HG02571 (cell line): ENCODE data around the gene TANGO2.

Source experiments
- ATAC-seq: cut with Tn5 transposase; IDR thresholded peaks from one replicate; pipeline ENCODE4 v1.9.1; 2021; ENCODE audit warnings: mild to moderate bottlenecking, moderate library complexity; ENCODE audit not compliant: unreplicated experiment

The TANGO2 gene, protein sequence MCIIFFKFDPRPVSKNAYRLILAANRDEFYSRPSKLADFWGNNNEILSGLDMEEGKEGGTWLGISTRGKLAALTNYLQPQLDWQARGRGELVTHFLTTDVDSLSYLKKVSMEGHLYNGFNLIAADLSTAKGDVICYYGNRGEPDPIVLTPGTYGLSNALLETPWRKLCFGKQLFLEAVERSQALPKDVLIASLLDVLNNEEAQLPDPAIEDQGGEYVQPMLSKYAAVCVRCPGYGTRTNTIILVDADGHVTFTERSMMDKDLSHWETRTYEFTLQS

DNA sequence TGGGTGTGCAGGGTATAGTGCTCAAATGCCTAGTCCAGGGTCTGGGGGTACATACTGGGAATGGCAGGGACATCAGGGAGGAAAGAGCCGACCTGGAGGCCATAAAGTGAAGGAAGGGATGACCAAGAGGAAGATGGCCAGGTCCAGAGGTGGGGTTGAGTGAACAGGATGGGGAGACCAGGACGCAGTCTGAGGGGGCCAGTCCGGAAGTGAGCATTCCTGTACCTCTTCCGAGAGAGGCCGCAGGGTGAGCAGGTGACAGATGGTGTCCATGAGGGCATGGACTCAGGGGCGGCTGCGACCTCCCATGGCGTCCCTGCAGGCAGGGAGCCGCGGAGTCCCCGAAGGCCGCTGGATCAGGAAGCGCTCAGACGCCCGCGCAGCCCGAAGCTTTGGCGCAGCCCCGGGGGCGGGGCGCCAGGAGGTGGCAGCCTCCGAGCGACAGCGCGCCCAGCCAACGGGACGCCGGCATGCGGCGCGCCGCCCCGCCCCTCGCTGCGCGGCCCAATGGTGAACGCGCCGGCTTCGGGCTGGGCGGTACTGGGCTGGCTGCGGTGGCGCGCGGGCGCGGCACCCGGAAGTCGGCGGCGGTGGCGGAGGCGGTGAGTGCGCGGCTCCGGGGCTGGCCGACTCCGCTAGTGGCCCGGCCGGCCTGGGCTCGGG lies at the start of gene TANGO2:
TSS of gene TANGO2 (plus strand) at position 578 of the 663 bp plus-strand sequence. CDS start 15,689 bp downstream, outside the sequence.
- peak; percentile 55 for ATAC-seq

DNA sequence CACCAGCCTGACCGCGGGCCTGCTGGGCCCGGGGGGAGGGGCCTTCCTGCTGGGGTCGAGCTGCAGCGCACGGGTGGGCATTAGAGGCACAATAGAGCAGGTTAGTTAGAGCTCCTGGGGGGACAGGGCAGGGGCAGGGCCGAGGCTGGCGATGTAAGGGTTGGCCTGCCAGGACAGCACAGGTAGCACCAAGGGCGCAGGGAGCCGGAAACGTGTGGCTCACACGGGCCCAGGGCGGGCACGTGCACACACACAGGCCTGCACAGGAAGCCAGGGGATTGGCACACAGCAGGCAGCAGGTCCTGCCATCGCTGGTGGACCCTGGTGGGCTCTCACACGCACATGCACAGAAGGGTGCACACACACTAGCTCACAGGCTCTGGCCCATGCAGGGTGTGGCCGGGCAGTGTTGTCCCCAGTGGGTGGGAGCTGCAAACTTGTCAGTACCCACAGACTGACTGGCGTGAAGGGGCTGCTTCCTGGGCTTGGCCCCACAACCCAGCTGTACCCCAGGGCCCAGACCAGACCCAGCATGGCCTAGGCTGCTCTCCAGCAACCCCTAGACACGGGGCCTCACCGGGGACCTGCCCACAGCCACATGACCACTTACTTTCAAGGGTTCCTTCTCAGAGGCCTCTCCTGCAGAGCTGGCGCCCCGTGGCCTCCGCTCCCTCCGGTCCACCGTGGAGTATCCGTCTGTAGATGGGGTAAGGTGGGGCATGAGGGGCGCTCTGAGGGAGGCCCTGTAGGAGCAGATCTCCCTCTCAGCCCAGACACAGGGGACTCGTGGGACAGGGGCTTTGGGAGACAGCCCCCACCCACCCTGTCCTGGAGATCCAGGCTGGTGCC lies 49.4 kb upstream of the TANGO2 start:
- ATAC-seq, result no peak

DNA sequence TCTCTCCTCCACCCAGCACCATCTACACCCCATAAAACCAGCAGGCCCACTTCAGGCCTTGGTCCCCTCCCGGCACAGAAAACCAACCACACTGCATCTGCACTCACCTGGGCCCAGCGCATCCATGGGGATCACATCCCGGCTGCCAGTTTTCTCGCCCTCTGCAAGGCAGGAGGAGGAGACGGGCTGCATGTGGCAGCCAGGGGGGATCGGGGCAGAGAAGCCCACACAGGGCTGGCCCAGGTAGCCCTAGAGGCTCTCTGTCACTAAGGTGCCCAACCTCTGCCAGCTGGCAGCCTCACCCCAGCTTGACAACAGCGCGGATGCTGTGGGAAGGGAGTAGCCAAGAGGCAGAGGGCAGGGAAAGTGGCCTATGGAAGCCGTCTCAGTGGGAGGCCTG lies 48.7 kb upstream of the TANGO2 start:
- ATAC-seq, result no peak

DNA sequence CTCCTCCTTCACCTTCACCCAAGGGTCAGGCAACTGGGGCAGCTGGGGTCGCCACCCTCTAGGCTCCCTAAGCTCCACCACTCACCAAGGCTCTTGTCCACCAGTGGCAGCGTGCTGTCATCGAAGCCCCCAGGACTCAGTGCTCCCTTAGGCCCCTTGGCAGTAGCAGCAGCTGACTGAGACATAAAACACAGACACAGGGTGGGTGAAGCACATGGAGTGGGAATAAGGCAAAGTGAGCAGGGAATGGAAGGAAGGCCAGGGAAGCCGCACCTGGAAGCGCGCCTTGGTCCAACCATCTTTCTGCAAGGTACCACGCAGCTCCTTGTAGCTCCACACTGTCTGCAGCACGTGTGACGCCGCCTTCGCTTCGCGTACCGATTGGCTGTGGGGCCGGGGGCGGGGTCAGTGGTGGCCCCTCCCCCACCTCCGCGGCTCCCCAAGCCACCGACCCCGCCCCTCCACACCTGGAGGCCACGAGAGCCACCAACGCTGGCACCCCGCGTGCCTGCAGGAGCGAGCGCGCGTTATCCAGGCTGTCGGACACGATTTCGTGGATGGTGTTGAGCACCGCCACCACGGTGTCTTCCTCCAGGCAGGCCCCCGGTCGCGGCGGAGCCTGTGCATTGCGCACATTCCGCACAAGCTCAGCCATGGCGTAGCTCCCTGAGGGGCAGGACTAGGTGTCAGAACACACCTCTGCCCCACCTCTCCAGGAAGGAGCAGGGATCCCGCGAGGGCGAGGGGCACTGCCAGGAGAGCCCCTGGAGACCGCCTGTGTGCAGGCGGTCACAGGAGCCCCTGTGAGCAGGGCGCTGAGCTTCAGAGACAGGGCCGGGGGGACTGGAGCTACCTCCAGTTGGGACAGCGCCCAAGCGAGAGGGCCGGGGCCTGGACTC lies 48.0 kb upstream of the TANGO2 start:
- ATAC-seq, result no peak

DNA sequence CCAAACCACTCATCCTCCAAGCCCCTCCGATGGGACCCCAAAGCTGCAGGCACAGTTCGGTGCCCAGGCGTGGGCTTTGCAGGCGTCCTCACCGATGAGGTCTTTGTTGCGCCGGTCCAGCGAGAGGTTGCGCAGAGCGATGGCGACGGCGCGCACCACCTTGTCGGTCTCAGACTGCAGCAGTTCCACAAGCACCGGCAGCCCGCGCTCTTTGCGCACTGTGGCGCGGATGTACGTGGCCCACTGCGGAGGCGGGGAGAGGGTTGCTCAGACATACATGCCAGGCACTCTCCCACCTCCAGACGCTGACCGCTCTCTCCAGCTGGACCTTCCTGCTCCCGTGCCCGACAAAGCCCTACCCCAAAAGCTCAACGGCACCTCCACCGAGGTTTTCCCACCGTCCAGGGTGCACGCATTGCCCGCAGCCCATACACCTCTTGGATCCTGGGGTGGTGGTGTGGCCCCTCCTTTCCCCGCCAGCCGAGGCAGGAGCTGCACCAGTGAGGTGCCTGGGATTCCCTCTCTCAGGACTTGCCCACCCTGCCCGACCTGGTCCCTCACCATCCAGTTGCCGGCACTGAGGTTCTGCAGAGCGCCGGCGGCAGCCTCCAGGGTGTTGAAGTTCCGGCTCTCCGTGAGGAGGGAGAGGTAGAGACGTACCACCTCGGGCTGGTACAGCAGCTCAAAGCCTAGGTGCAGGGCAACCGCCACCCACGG lies 47.2 kb upstream of the TANGO2 start:
- ATAC-seq, result no peak

DNA sequence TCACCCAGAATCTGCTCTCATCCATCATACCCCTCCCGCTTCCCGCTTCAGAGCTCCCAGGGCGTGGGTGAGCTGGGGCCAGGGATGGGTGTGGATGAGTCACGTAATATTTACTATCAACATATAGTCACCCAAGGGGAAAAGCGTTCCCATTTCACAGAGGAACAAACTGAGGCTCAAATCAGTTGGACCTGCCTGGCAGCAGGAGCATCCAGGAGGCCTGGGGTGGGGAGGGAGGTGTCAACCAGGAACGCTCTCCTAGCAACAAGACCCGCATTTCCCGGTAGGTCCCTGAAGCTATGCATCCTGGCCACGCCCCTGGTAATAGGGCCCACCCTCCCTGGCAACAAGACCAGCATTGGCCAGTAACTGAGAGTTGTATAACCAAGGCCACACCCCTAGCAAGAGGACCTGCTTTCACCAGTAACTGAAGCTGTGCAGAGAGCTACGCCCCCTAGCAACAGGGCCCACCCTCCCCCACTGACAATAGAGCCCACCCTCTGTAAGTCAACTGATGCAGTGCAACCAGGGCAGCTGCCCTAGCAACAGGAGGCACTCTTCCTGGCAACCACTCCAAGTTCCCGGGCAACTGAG lies 46.5 kb upstream of the TANGO2 start:
- ATAC-seq, result no peak

DNA sequence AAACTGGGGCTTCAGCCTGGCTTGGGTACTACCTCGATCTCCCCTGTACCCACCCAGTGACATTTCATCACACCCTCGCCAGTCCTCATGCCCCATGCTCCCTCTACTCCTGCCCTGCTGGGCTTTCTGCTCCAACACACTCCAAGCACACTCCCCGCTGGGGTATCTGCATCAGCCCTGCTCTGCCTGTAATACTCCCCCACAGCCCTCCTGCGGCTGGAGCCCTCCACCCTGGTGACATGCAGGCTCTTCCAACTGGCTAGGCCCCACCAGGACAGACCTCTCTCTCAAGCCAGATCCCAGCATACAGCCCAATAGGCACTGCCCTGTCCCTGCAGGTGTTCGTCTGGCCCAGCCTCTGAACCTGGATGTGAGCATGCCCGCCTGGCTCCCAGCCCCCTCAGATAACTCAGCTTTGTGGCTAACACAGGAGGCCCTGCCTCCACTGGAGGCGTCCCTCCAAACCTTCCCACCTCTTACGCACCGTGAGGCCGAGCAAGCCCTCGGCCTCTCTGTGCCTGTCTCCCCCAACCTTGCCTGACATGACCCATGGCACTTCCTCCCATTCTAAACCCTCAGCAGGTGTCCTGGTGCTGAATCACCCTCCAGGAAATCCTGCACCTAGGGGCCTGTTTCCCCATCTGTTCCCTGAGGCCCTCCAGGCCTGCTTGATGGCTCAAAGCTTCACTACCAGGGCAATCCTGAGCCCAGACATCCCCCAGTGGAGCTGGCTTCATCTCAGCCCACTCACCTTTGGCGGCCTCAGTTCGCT lies 45.8 kb upstream of the TANGO2 start:
- ATAC-seq, result no peak

DNA sequence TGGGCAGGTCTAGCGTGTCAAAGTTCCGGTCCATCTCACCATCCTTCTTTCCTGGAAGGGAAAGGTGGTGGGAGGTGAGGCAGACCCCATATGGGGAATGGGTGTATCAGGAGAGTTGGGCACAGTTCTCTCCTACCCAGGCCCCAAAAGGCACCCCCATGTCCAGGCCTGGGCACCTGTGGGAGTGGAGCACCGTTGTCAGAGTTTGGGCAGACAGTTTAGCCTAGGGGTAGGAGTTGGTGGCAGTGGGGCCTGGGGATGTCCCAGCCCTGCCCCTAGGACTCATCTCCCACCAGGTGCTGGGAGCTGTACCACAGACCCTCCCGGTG lies 45.2 kb upstream of the TANGO2 start:
- no peak for ATAC-seq

DNA sequence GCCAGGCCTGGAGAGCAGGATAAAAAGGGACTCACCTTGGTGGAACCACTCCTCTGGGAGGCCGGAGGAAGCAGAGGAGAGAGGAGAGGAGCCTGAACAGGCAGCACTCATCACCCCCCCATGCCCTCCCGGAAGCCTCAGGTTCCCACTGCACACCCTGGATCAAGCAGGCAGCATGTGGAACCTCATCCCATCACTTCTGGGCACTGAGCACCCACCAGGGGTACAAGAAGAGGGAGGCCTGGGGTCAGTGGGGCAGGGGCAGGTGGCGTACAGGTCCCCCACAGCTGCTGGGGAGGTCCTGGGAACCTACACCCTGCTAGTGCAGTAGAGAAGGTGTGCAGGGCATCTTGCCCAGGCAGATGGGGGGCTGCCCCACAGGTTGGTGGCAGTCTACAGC lies 44.2 kb upstream of the TANGO2 start:
- no peak for ATAC-seq

DNA sequence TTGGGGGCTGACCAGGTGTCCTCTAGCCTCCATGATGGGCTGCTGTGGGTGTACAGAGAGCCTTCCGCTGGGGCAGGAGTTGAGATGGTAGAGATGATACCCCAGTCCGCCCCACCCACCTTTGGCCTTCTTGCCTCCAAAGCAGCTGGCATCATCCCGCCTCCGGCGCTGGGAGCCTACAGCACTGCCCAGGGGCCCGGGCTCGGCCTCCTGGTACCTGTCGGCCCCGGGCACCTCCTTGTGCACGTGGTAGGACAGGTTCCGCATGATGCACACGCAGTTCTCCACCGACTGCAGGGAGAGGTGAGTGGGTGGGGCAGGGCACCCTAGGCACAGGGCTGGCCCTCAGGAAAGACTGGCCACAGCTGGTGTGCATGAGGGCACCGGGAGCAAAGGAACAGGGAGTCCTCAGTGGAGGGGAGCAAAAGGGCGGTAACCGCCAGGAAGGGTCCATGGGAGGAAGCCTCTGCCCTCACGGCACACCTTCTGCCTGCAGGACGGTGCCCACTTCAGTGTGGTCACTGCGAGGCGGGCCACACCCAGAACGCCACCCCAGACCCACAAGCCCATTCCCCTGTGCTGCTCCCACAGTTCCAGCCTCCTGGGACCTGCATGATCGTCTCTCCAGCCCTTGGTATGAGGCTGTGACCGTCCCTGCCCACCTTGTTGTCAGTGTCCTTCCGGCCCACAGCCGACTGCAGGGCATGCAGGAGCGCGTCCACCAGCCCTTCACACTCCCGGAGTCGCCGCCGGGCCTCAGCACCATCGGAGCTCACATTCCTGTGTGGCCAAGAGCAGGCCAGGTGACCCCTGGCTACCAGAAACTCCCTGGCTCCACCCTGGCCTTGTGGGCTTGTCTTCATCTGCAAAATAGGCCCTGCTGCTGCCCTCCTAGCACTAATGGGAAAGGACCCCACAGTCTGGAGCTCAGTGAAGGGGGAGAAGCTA lies 43.3 kb upstream of the TANGO2 start:
- no peak for ATAC-seq

DNA sequence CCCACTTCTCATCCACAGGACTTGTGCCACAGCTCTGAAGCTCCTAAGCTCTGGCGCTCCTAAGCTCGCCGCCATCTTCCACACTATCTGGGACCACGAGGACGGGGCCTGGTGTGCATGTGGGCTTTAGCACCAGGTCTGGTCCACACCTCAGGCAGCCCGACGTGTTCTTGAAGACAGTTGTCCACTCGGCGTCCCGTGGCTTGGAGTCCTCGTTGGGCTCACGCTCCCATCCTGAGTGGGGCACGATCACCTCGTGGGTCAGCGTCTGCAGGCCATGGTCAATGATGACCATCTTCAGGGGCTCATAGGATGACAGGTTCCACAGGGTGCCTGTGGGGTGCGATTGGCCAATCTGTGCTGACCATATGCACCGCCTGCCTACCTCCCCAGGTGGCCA lies 42.2 kb upstream of the TANGO2 start:
- no peak for ATAC-seq

DNA sequence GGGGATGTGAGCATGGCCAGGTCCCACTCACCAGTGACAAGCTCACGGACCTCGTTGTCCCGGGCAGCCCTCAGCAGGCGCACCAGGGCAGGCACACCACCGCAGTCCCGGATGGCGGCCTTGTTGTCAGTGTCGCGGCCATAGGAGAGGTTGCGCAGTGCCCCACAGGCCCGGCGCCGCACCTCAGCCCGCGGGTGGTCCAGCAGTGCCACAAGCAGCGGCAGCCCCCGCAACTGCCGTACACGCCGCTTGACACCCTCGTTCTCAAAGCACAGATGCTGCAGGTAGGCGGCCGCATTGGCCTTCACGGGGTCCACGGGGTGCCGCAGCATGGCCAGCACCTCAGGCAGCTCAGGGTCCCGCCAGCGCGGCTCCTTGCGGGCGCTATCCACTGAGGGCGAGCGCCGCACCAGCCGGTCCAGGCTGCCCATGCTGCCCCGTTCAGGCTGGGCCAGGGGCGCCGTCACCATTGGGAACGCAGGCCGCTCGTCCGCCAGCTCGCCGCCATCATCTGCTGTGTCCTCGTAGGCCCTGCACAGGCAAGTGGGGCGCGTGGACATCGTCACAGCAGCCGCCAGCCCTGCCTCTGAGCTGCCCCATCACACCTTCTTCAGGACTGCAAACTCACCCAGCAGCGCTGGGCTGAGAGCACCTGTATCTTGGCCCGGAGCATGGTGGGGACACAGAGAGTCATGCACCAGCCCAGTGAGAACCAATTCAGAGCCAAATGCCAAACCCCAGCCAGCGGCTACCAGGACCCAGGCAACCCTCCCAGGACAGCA lies 41.0 kb upstream of the TANGO2 start:
- ATAC-seq, result no peak

DNA sequence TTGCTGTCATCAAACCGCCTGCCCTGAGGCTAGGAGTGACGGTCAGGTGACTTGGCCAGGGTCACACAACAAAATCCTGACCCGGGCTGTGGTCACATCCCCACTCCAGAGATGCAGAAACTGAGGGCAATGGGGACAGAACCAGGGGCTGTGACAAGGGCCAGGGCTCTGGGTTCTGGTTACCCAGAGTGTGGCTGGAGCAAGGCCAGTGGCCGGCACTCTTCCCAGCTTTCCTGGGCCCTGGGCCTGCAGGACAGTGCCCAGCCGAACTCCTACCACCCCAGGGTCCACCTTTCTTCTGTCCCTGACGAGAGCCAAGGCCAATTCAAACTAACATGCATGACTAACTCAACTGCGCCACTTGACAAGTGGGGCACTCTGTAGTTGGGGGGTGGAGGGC lies 40.1 kb upstream of the TANGO2 start:
- ATAC-seq, result no peak

DNA sequence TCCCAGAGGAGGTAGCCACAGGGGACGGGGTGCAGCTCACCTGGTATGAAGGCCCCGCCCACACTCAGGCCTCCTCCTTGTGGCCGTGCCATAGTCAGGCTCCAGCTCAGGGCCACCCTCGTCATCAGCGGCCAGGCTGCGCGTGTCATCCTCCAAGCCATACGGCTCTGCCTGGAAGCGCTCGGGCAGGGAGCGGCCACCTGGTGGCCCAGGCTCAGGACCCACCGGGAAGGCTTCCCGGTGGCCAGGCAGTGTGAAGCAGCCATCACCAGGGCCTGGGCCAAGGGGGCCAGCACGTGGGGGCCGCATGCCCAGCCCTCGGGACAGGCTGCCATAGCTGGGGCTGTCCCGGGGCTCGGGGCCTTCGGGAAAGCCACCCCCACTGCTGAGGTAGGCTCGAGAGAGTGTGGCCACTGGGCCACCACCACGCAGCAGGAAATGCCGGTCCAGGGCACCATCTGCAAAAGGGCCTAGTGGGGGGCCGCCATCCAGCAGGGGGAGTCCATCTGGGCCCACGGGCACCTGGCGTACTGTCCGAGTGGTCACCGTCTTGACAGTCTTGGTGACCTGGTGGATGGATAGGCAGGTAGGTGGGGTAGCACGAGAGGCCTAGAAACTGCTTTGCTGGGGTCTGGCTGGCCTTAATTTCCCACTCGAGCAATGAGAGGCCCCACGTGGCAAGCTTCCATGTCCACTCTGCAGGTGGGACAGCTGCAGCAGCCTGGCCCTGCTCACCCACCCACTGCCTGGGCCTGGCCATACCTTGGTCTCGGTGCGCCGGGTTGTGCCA lies 39.5 kb upstream of the TANGO2 start:
- ATAC-seq, result no peak

DNA sequence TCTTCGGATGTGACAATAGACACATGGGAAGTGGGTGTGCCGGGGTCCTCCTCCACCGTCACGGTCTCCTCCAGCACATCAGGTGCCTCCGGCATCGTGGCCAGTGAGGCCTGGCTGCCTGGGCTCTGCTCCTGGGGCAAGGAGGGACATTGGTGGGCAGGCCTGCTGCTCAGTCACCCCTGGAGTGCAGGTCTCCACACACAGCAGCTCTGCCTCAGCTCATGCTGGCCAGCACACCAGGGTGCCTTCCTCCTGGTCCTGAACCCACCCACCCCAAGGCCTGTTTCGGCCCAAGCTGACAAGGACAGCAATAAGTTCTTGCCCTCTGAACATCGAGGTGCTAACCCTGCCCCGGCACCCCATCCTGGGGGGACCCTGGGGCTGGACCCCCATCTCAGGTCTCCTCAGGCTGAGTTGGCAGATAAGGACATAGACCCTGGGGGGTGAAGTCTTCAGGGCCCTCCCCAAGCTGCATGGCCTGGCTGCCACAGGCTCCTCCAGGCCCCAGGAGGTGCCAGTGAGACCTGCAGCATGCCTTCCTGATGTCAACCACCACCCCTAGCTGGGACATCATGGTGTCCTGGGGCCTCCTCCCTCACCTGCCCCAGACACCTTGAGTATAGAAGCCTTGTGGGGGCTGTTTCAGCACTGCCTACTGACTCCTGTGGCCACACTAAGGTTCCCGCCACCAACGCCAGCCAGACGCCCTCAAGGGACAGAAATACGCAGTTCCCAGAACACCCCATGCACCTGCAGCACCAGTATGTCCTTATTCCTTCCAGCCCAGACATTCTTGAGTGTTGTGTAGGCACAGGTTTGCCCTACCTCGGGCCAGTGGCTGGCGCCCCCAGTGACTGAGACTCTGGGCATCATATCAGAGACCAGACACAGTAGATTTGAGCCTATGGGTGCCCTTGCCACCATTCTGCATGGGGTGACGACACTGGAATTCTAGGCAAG lies 38.7 kb upstream of the TANGO2 start:
- ATAC-seq, result no peak
